Keratinocyte (primary cell): Measurements from ENCODE around the gene USH2A.

Experiments used
- CTCF ChIP-seq, 3 experiments: IDR thresholded peaks in 1 of 3; conservative IDR thresholded peaks in 1 of 3; optimal IDR thresholded peaks in 1 of 3; 2 replicates in 2 of 3; 3 replicates in 1 of 3; pipeline versions ENCODE3 to v1.5.1; 2011; ENCODE audit warnings: low read length in 3 of 3, mild to moderate bottlenecking in 3 of 3, moderate library complexity in 2 of 3, control low read depth in 1 of 3, inconsistent platforms in 1 of 3; ENCODE audit not compliant: insufficient read depth in 2 of 3; ENCODE audit errors: extremely low read depth in 1 of 3
- EZH2 ChIP-seq: IDR thresholded peaks from one replicate; pipeline ENCODE4 v1.6.1; 2012; ENCODE audit warnings: inconsistent platforms, mild to moderate bottlenecking, low read length, moderate library complexity

GRCh38 chr1:215963621-215964020 is 459.6 kb downstream of the USH2A start:
- TF ChIP-seq CTCF (optimal IDR thresholded peaks at IDR 0.05 in 1 of 3, IDR thresholded peaks at IDR 0.05 in 1 of 3, conservative IDR thresholded peaks at IDR 0.05 in 1 of 3; ENCODE audit: extremely low read depth in 1 of 3, insufficient read depth in 2 of 3, low read length in 3 of 3) (no peak), EZH2 (no peak)
